ENCODE data around the gene SLC27A4. TPM values are rescaled to one million over a fixed set of nuclear protein-coding genes. Genes with fewer than 3 reads are reported as not detected.
A peak's percentile ranks its signal among the peaks of the same experiment; 100 is the strongest.

The SLC27A4 gene
- polyA plus RNA-seq, 2 of the 4 experiments (the other 2 are of a cell fraction): 14.5 to 27.0 TPM

DNA sequence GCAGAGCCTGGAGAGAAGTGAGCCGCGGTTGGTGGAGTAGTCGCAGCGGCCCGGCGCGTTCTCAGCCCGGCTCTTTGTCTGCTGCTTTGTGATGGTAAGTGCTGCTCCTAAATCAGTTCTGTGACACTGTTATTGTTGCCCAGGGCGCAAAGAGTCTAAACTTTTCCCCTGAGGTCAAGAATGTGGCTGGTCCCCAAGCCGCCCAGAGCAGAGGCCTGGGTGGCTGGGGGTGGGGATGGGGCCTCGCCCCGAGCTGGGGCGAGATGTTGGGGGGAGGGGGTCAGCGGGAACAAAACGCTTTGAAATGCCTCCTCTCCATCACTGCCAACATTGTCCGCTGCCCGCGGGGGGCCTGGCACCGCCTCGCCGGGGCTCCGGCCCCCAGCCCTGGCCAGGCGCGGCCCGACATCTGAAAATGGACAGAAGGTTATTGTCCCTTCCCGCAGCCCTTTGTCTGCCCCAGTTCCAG lies 68.7 kb downstream of the SLC27A4 start (continued):
- TF ChIP-seq, protein P1, sequence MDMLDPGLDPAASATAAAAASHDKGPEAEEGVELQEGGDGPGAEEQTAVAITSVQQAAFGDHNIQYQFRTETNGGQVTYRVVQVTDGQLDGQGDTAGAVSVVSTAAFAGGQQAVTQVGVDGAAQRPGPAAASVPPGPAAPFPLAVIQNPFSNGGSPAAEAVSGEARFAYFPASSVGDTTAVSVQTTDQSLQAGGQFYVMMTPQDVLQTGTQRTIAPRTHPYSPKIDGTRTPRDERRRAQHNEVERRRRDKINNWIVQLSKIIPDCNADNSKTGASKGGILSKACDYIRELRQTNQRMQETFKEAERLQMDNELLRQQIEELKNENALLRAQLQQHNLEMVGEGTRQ (IDR thresholded peaks at IDR 0.05): no peak
- TF ChIP-seq ZSCAN20 (CRISPR knock-in tag; IDR thresholded peaks at IDR 0.05): no peak
- TF ChIP-seq CBX8 (IDR thresholded peaks at IDR 0.05): no peak

DNA sequence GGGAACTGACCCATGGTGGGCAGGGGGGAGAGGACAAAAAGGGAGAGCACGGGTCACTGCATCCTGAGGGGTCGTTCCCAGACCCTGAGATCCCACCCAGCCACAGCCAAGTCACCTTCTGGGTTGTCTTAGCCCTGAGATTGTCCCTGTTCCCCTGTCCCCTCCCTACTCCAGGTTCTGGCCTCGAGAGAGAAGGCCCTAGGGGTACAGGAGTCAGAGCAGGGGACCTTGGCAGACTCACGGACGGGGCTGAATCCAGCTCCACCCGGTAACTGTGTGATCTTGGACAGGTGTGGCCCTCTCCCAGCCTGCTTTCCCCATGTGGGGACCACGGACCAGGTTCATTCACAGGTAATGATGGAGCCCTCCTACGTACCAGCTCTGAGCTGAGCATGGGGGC lies 69.1 kb downstream of the SLC27A4 start:
- WGBS (ENCODE audit: missing lambda C conversion rate): 67% methylated on average over 8 of the region's 8 CpGs
- DNase-seq (ENCODE audit: low read depth in 1 of 2, low spot score in 1 of 2) (no peak), FAIRE-seq (no peak), ATAC-seq (peak in 1 of 2 experiments; percentile 6; a peak in 2 of 6 replicates)
- H3K4me3 ChIP-seq: no peak overlapping the region
- H3K4me1 ChIP-seq: peaks cover 6% of the 10 kb centered on the region; the same call in 1 of the 3 replicates
- H3K4me2 ChIP-seq: no peak overlapping the region
- H3K9me3 ChIP-seq: no peaks in the 10 kb centered on the region
- H3K27ac ChIP-seq: no peak overlapping the region
- ChIA-PET POLR2A (no interaction called here), CTCF (interaction anchor here (0.6 to 7.0 kb wide), 10 partner anchors 11 to 147 kb away, joined by 3 to 52 read pairs (median 5); partner anchors contain the start of genes CERCAM and URM1)
- no peak for TF ChIP-seq HDAC2 (IDR thresholded peaks at IDR 0.05)
- no peak for TF ChIP-seq TP53 (CRISPR knock-in tag; IDR thresholded peaks at IDR 0.05)
- no peak for TF ChIP-seq PHF8 (IDR thresholded peaks at IDR 0.05; ENCODE audit: borderline replicate concordance, low read depth)
- TF ChIP-seq MYC (IDR thresholded peaks at IDR 0.05; ENCODE audit: borderline replicate concordance, low read length): no peak
- TF ChIP-seq HES2 (IDR thresholded peaks at IDR 0.05): no peak
- TF ChIP-seq NFE2L2 (conservative IDR thresholded peaks at IDR 0.05; ENCODE audit: low read length): no peak
- TF ChIP-seq NR3C1 (IDR thresholded peaks at IDR 0.05): no peak
- no peak for TF ChIP-seq POLR2AphosphoS2 (conservative IDR thresholded peaks at IDR 0.05; ENCODE audit: low read length)
- TF ChIP-seq ZC3H11A (IDR thresholded peaks at IDR 0.05): no peak
- no peak for TF ChIP-seq HOXB13 (CRISPR knock-in tag; IDR thresholded peaks at IDR 0.05; ENCODE audit: low read depth)
- TF ChIP-seq HMGXB4 (CRISPR knock-in tag; IDR thresholded peaks at IDR 0.05; ENCODE audit: borderline replicate concordance): no peak
- no peak for TF ChIP-seq E2F6 (IDR thresholded peaks at IDR 0.05; ENCODE audit: borderline replicate concordance, low read depth)
- TF ChIP-seq CHD4 (IDR thresholded peaks at IDR 0.05; ENCODE audit: borderline replicate concordance): no peak
- TF ChIP-seq, protein P2, sequence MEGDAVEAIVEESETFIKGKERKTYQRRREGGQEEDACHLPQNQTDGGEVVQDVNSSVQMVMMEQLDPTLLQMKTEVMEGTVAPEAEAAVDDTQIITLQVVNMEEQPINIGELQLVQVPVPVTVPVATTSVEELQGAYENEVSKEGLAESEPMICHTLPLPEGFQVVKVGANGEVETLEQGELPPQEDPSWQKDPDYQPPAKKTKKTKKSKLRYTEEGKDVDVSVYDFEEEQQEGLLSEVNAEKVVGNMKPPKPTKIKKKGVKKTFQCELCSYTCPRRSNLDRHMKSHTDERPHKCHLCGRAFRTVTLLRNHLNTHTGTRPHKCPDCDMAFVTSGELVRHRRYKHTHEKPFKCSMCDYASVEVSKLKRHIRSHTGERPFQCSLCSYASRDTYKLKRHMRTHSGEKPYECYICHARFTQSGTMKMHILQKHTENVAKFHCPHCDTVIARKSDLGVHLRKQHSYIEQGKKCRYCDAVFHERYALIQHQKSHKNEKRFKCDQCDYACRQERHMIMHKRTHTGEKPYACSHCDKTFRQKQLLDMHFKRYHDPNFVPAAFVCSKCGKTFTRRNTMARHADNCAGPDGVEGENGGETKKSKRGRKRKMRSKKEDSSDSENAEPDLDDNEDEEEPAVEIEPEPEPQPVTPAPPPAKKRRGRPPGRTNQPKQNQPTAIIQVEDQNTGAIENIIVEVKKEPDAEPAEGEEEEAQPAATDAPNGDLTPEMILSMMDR (IDR thresholded peaks at IDR 0.05): no peak
- TF ChIP-seq BHLHE40 (IDR thresholded peaks at IDR 0.05; ENCODE audit: low read depth, low read length): no peak
- no peak for TF ChIP-seq JUN (IDR thresholded peaks at IDR 0.05)
- TF ChIP-seq NPAS2 (CRISPR knock-in tag; IDR thresholded peaks at IDR 0.05; ENCODE audit: borderline replicate concordance): no peak
- no peak for TF ChIP-seq FOXS1 (CRISPR knock-in tag; IDR thresholded peaks at IDR 0.05)

Data from A549 (cell line).